GM12865 (cell line): ENCODE data around the gene PATE2.

Source experiments
- DNase-seq: peaks from one replicate; pipeline ENCODE4 v3.0.0; 2010; ENCODE audit warnings: low read depth
- H3K4me3 ChIP-seq: 2 replicates; pipeline ENCODE4 v1.5.1; 2011; ENCODE audit warnings: mild to moderate bottlenecking, low read depth, low read length, control low read depth
- TF ChIP-seq, protein P1 (sequence below): IDR thresholded peaks from 2 replicates; pipeline ENCODE4 v1.5.1; 2011; ENCODE audit warnings: low read length, control low read depth, low read depth, inconsistent platforms; ENCODE audit not compliant: insufficient read depth; ENCODE audit errors: missing control alignments

PATE2 gene

DNA sequence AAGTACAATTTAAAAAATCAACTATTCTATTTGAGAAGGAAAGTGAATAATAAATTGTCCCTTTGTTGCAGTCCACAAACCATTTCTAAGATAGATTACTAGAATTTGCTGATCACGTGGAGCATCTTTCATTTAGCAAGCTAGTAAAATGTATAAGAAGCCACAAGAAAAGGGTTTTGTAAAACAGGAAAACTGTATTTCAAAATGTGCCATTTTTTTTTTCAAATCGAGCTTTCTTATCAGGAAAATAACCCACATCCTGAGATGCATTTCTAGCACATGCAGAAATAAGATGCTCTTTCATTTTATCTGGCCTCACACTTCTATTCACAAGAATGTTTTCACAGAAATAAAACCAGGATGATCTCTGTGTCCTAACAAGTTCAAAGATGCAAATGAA, 6.0 kb upstream of the PATE2 start:
- TF ChIP-seq, protein P1, sequence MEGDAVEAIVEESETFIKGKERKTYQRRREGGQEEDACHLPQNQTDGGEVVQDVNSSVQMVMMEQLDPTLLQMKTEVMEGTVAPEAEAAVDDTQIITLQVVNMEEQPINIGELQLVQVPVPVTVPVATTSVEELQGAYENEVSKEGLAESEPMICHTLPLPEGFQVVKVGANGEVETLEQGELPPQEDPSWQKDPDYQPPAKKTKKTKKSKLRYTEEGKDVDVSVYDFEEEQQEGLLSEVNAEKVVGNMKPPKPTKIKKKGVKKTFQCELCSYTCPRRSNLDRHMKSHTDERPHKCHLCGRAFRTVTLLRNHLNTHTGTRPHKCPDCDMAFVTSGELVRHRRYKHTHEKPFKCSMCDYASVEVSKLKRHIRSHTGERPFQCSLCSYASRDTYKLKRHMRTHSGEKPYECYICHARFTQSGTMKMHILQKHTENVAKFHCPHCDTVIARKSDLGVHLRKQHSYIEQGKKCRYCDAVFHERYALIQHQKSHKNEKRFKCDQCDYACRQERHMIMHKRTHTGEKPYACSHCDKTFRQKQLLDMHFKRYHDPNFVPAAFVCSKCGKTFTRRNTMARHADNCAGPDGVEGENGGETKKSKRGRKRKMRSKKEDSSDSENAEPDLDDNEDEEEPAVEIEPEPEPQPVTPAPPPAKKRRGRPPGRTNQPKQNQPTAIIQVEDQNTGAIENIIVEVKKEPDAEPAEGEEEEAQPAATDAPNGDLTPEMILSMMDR = no peak
- DNase-seq = no peak
- no peak overlapping the region for H3K4me3 ChIP-seq

DNA sequence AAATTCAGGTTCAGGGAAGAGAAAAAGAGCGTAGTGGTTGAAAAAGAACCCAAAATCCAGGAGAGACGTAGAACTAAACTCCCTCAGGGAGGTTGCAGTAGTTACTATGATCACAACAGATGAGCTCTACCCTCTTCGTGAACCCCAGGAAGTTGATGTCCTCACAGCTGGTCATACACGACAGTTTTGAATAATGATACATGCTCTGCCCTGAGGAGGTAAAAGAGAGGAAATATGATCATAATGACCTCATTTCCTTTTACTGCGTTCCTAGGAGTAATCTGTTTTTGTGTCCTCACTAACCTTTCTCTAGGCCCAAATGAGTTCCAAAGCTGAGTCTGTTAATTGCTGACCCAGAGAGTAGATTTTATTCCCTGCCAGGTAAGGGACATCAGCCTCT, 1.3 kb downstream of the PATE2 start:
- no peak overlapping the region for H3K4me3 ChIP-seq
- TF ChIP-seq, protein P1 = no peak
- DNase-seq = no peak

DNA sequence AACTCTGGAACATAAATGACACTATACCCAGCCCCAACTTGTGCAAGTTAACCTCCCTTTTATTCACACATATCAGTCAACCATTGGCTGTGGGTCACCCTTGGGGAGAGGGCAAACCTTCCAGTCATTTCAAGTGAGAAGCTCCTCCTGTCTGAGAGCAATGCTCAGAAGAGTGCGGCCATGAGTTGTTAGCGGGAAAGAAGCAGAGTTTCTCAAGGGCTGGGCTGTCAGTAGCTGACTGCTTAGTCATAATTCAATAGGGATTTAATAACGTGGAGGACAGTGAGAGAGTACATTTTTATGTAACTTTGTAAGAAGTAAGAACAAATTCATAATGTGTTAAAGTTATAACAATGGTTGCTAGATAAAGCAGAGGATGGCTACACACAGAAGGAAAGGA, 5.1 kb downstream of the PATE2 start:
- H3K4me3 ChIP-seq = no peak overlapping the region
- DNase-seq = no peak
- TF ChIP-seq, protein P1 = no peak

DNA sequence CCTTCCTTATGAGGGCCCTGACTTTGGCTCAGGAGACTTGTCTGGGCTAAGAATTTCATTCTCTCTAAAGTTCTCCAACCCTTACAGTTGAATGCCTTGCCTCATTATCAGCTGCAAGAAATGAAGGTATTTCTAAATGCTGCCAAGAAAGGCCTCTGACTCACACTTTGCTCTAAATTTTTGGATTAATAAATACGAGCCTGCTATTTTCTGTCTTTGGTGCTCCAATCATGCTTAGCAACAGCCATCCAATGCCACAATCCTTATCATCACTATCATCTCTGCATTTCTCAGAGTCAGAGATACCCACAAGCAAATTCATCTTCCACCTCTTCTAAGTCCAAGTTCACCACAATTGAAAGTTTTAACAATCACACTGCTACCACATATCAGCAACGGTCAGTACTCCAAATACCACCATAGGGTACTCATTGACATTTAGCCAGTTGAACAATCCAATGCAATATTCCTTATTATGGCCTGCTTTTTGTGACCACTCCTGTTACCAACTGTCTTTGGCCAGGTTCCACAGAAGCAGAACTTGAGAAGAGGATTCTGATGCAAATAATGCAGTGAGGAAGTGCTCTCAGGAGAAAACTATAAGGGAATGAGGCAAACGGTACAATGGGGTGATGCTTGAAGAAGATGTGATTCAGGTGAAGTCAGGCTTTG, 5.7 kb downstream of the PATE2 start:
- DNase-seq = no peak
- no peak overlapping the region for H3K4me3 ChIP-seq
- TF ChIP-seq, protein P1 = no peak

DNA sequence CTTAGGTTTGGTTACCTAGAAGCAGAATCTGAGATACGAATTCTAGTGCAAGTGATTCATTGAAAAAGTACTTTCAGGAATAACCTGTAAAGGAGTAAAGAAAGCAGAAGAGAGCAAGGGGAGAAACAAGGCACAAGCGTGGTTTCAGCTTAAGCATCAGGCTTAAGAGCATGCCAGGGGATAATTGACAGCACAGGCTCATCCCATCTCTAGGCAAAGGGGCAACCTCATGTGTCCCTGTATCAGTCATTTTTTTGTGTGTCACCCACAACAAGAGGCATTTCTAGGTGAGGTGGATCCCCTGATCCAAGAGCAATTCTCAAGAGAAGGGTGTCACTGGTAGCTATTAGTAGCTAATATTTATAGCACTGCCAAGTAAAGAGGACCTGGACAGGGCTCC, 8.0 kb downstream of the PATE2 start:
- DNase-seq = no peak
- TF ChIP-seq, protein P1 = no peak
- no peak overlapping the region for H3K4me3 ChIP-seq

DNA sequence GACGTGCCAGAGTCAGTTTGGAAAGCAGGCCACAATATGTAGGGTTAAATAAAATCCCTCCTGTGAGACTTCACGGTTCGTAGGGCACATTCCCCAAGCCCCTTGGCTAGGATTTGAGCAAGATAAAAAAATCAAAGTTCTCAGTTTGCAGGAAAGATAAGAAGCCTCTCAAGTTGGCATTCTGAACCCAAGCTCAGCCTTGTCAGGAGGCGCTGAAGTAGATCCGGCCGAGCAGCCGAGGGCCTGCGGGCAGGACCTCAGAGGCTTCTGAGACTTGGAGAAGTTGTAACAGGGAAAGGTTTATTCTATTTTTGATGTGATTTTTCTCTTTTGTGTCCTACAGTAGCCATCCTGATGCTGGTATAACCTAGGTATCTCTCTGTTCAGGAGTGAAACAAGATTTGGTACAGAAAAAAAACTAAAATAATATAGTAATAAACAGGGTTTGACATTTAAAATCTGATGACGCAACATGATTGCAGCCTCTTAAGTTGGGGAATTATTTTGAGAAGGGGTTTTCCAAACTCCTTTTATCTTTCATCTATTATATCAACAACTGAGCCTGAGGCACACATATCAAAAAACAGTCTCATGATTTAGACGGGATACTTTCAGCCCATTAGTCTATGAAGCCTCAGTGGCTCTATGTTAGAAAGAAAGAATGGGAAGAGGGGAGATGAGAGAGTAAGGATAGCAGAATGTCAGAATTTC, 10.1 kb downstream of the PATE2 start:
- no peak for DNase-seq
- no peak overlapping the region for H3K4me3 ChIP-seq
- TF ChIP-seq, protein P1 = no peak
